Esophagus (tissue), 2 donors: ENCODE measurements around the gene PIGR. TPM values are rescaled to one million over a fixed set of nuclear protein-coding genes. Genes with fewer than 3 reads are reported as not detected.

Source experiments
- H3K27ac ChIP-seq, 2 donors: one replicate each; pipeline ENCODE4 v1.5.1; 2013; ENCODE audit warnings: low read depth in 2 of 2, mild to moderate bottlenecking in 2 of 2, inconsistent platforms in 1 of 2, low read length in 1 of 2, moderate library complexity in 1 of 2
- H3K27me3 ChIP-seq, 2 donors: one replicate each; pipeline ENCODE4 v1.6.1; 2013; ENCODE audit warnings: low read length in 2 of 2, control low read depth in 1 of 2, mild to moderate bottlenecking in 1 of 2; ENCODE audit not compliant: insufficient read depth in 2 of 2, control insufficient read depth in 1 of 2
- H3K36me3 ChIP-seq, 2 donors: one replicate each; pipeline ENCODE4 v1.6.1; 2013; ENCODE audit warnings: low read length in 1 of 2; ENCODE audit not compliant: control insufficient read depth in 2 of 2, insufficient read depth in 2 of 2
- H3K4me1 ChIP-seq, 2 donors: one replicate each; pipeline ENCODE4 v1.6.1; 2013; ENCODE audit warnings: low read length in 1 of 2; ENCODE audit not compliant: control insufficient read depth in 2 of 2, insufficient read depth in 2 of 2
- H3K4me3 ChIP-seq, 2 donors: one replicate each; pipeline ENCODE4 v1.5.1; 2013; ENCODE audit warnings: low read length in 2 of 2, mild to moderate bottlenecking in 2 of 2, low read depth in 1 of 2, moderate library complexity in 1 of 2
- H3K9me3 ChIP-seq, 2 donors: one replicate each; pipeline ENCODE4 v1.6.1; 2013; ENCODE audit warnings: mild to moderate bottlenecking in 2 of 2, low read depth in 1 of 2, low read length in 1 of 2, moderate library complexity in 1 of 2; ENCODE audit not compliant: control insufficient read depth in 2 of 2, insufficient read depth in 1 of 2
- WGBS, 2 donors: extraction: QIAGEN DNeasy Blood & Tissue Kit; methylation state at CpG; one replicate each; pipeline ENCODE4 v1.1.7; 2013; 5-methylcytosine and 5-hydroxymethylcytosine counted together
- polyA plus RNA-seq, 2 donors: library from polyadenylated mRNA; stranded (reverse); fragments of 200-250 nt; gene quantifications; one replicate each; pipeline ENCODE4 v1.2.3, GENCODE V29; 2013
- donor health status: healthy with polysubstance abuse.
- donor health status: Bipolar disorder and iron deficiency.

PIGR gene
- polyA plus RNA-seq, 2 donors, result 0.24 to 1.2 TPM

- H3K27me3 ChIP-seq, result no peaks in the 10 kb centered on the region
- 42 to 52% methylated on average over 4 of the region's 4 CpGs for WGBS, 2 donors
- no peaks in the 10 kb centered on the region for H3K9me3 ChIP-seq
- no peaks in the 10 kb centered on the region for H3K36me3 ChIP-seq
- H3K4me1 ChIP-seq, result peaks cover 0 to 12% of the 10 kb centered on the region in 2 donors
- H3K4me3 ChIP-seq, result no peak overlapping the region
- peak overlapping the region; percentile 84 to 94 for H3K27ac ChIP-seq
Measured at GRCh38 chr1:206952171-206952570, 5.9 kb upstream of the PIGR start.

GRCh38 chr1:206951318-206952100, 5.2 kb upstream of the PIGR start:
- Histone ChIP-seq H3K36me3 (no peaks in the 10 kb centered on the region), H3K27ac (peak overlapping the region; percentile 53 to 94), H3K9me3 (no peaks in the 10 kb centered on the region), H3K4me1 (peaks cover 0 to 12% of the 10 kb centered on the region in 2 donors), H3K27me3 (no peaks in the 10 kb centered on the region), H3K4me3 (no peak overlapping the region)
- WGBS, 2 donors, result 73 to 75% methylated on average over 4 of the region's 4 CpGs

DNA sequence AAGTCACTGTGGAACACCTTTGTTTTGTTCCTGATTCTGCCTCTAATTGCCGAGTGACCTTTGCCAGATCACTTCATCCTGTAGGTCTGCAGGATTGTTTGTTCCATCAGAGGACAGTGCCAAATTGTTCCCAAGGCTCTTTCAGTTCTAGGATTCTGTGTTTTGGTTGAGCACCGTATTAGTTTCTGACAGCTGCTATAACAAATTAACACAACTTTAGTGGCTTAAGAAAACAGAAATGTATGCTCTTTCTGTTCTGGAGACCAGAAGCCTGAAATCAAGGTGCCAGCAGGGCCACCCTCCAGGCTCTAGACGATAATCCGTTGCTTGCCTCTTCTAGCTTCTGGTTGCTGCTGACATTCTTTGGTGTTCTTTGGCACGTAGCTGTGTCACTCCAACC, 3.4 kb upstream of the PIGR start:
- Histone ChIP-seq H3K9me3 (no peaks in the 10 kb centered on the region), H3K27me3 (no peaks in the 10 kb centered on the region), H3K4me1 (peaks cover 0 to 12% of the 10 kb centered on the region in 2 donors), H3K27ac (no peak overlapping the region), H3K36me3 (no peaks in the 10 kb centered on the region), H3K4me3 (no peak overlapping the region)
- 90 to 94% methylated on average over 5 of the region's 5 CpGs for WGBS, 2 donors

GRCh38 chr1:206949208-206949607, 2.9 kb upstream of the PIGR start:
- Histone ChIP-seq H3K27me3 (no peaks in the 10 kb centered on the region), H3K36me3 (no peaks in the 10 kb centered on the region), H3K4me1 (peaks cover 0 to 12% of the 10 kb centered on the region in 2 donors), H3K4me3 (no peak overlapping the region), H3K9me3 (no peaks in the 10 kb centered on the region), H3K27ac (no peak overlapping the region)
- 88 to 89% methylated on average over 4 of the region's 4 CpGs for WGBS, 2 donors

GRCh38 chr1:206947255-206947654, 989 bp upstream of the PIGR start:
- Histone ChIP-seq H3K4me1 (peaks cover 0 to 5% of the 10 kb centered on the region in 2 donors), H3K27ac (no peak overlapping the region), H3K9me3 (no peaks in the 10 kb centered on the region), H3K4me3 (no peak overlapping the region), H3K36me3 (no peaks in the 10 kb centered on the region), H3K27me3 (no peaks in the 10 kb centered on the region)
- WGBS, 2 donors, result 78% methylated on average over 3 of the region's 3 CpGs

DNA sequence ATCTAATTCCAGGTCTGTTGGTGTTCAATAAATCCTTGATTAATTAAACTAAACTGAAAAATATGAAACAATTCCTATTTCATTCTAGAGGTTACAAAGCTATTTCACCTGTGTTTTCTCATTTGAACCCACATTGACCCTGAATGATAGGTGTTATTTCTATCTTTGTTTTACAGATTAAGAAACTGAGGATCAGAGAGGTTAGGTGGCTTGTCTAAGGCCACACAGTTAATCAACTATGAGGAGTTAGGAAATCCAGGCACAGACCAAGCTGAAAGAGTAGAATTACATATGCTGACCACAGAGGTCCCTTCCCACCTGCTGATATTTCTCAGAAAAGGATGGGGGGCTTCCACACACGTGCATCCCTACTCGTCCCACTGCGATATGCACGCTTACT, 487 bp downstream of the PIGR start:
- H3K9me3 ChIP-seq, result no peaks in the 10 kb centered on the region
- 91 to 92% methylated on average over 4 of the region's 4 CpGs for WGBS, 2 donors
- no peak overlapping the region for H3K4me3 ChIP-seq
- peaks cover 0 to 2% of the 10 kb centered on the region in 2 donors for H3K4me1 ChIP-seq
- H3K27ac ChIP-seq, result no peak overlapping the region
- no peaks in the 10 kb centered on the region for H3K36me3 ChIP-seq
- no peaks in the 10 kb centered on the region for H3K27me3 ChIP-seq

GRCh38 chr1:206944703-206945102, 1.6 kb downstream of the PIGR start:
- H3K4me3 ChIP-seq, result no peak overlapping the region
- H3K36me3 ChIP-seq, result no peaks in the 10 kb centered on the region
- H3K4me1 ChIP-seq, result peaks cover 0 to 2% of the 10 kb centered on the region in 2 donors
- WGBS, 2 donors, result 67 to 69% methylated on average over 5 of the region's 5 CpGs
- no peak overlapping the region for H3K27ac ChIP-seq
- no peaks in the 10 kb centered on the region for H3K27me3 ChIP-seq
- no peaks in the 10 kb centered on the region for H3K9me3 ChIP-seq

DNA sequence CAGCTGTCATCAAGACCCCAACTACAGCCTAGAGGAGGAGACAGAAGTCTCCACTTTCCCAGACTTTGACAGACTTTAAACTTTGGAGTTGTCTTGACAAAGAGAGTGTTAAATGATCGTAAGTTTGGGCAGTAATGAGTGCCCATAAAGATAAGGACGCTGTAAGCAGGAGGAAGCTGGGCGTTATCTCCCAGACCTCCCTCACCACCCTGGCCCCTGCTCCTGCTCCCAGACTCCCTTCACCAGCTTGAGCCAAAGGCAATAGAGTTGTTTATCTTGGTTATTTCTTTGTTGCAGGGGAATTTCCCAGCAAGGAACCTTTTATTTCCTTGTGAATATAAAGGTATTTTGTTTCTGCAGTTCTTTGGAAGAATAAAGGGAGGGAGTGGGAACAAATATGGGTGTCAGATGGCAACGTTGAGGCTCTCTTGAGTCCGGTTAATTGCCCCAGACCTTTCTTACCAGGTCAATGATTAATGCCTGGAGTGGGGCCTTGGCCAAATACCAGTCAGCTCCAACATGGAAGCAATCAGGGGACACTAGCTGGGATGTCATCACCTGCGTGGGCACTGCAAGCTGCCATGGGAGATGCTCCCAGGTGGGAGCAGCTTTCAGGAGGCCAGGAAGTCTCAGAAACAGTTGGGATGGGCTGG, 4.4 kb downstream of the PIGR start:
- no peak overlapping the region for H3K27ac ChIP-seq
- peaks cover 0 to 2% of the 10 kb centered on the region in 2 donors for H3K4me1 ChIP-seq
- H3K36me3 ChIP-seq, result no peaks in the 10 kb centered on the region
- WGBS, 2 donors, result 32 to 59% methylated on average over 6 of the region's 6 CpGs
- H3K4me3 ChIP-seq, result no peak overlapping the region
- no peaks in the 10 kb centered on the region for H3K9me3 ChIP-seq
- H3K27me3 ChIP-seq, result no peaks in the 10 kb centered on the region

DNA sequence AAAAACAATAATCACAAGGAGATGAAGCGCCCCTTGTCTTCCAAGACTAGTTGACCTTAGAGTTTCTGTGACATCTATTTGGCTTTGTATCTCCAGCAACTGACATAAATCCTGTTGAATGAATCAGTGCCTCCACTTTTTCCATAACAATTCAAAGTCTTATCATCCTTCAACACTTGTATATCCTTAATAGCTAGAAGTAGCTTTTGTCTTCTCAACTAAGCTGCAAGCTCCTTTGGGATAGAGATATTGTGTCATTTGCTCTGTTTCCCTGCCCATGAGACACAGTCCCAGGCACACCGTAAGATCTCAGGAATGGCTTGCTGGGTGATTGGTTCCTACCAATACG, 5.7 kb downstream of the PIGR start:
- Histone ChIP-seq H3K36me3 (no peaks in the 10 kb centered on the region), H3K27me3 (no peaks in the 10 kb centered on the region), H3K4me3 (no peak overlapping the region), H3K9me3 (no peaks in the 10 kb centered on the region), H3K4me1 (peaks cover 0 to 2% of the 10 kb centered on the region in 2 donors), H3K27ac (peak overlapping the region; percentile 63 to 78)
- 71 to 90% methylated on average over 3 of the region's 3 CpGs for WGBS, 2 donors
